HG03280 (cell line): ENCODE results near the gene DHX15.
A peak's percentile ranks its signal among the peaks of the same experiment; 100 is the strongest.

Source experiments
- ATAC-seq: cut with Tn5 transposase; IDR thresholded peaks from one replicate; pipeline ENCODE4 v1.9.1; 2021; ENCODE audit warnings: mild to moderate bottlenecking, moderate library complexity; ENCODE audit not compliant: unreplicated experiment

Gene DHX15

GRCh38 chr4:24584211-24584850 is at the start of gene DHX15:
Gene DHX15, minus strand, starts transcription at chr4:24584554. Its CDS starts 161 bp downstream, at chr4:24584393.
- peak; percentile 86 for ATAC-seq

- ATAC-seq: no peak
These were observed 47.7 kb upstream of the DHX15 start for GRCh38 chr4:24632011-24632410.

- ATAC-seq: no peak
These were observed 46.6 kb upstream of the DHX15 start for GRCh38 chr4:24630937-24631336.

- no peak for ATAC-seq
These were observed 40.7 kb upstream of the DHX15 start for GRCh38 chr4:24625091-24625490.

GRCh38 chr4:24624381-24624780 is 40.0 kb upstream of the DHX15 start:
- ATAC-seq: no peak

- no peak for ATAC-seq
These were observed 37.9 kb upstream of the DHX15 start for GRCh38 chr4:24622146-24622834.

GRCh38 chr4:24615977-24616376 is 31.6 kb upstream of the DHX15 start:
- ATAC-seq: no peak

- ATAC-seq: no peak
These were observed 30.5 kb upstream of the DHX15 start for GRCh38 chr4:24614881-24615280.

GRCh38 chr4:24613502-24613901 is 29.1 kb upstream of the DHX15 start:
- no peak for ATAC-seq

- ATAC-seq: no peak
These were observed 27.2 kb upstream of the DHX15 start for GRCh38 chr4:24611575-24611974.

GRCh38 chr4:24607334-24607733 is 23.0 kb upstream of the DHX15 start:
- no peak for ATAC-seq

GRCh38 chr4:24605216-24605615 is 20.9 kb upstream of the DHX15 start:
- no peak for ATAC-seq

- no peak for ATAC-seq
These were observed 20.3 kb upstream of the DHX15 start for GRCh38 chr4:24604558-24605214.

GRCh38 chr4:24603343-24603742 is 19.0 kb upstream of the DHX15 start:
- no peak for ATAC-seq

- no peak for ATAC-seq
These were observed 16.8 kb upstream of the DHX15 start for GRCh38 chr4:24601121-24601520.

GRCh38 chr4:24599275-24599674 is 14.9 kb upstream of the DHX15 start:
- ATAC-seq: no peak

GRCh38 chr4:24598025-24598424 is 13.7 kb upstream of the DHX15 start:
- no peak for ATAC-seq

GRCh38 chr4:24595659-24596058 is 11.3 kb upstream of the DHX15 start:
- no peak for ATAC-seq

GRCh38 chr4:24594887-24595286 is 10.5 kb upstream of the DHX15 start:
- no peak for ATAC-seq

GRCh38 chr4:24589448-24589847 is 5.1 kb upstream of the DHX15 start:
- ATAC-seq: no peak

GRCh38 chr4:24588216-24588954 is 4.0 kb upstream of the DHX15 start:
- ATAC-seq: no peak
